Stimulated activated CD4-positive, alpha-beta T cell treated with anti-CD3 and anti-CD28 coated beads, Interleukin-12 subunit alpha, Interleukin-12 subunit beta, amount 100 ng/mL, for 4 hours (primary cell): ENCODE results near the gene HLA-DOA.

Experiments
- DNase-seq: peaks from one replicate; pipeline ENCODE4 v3.0.0-alpha.2; 2020

Gene HLA-DOA

DNA sequence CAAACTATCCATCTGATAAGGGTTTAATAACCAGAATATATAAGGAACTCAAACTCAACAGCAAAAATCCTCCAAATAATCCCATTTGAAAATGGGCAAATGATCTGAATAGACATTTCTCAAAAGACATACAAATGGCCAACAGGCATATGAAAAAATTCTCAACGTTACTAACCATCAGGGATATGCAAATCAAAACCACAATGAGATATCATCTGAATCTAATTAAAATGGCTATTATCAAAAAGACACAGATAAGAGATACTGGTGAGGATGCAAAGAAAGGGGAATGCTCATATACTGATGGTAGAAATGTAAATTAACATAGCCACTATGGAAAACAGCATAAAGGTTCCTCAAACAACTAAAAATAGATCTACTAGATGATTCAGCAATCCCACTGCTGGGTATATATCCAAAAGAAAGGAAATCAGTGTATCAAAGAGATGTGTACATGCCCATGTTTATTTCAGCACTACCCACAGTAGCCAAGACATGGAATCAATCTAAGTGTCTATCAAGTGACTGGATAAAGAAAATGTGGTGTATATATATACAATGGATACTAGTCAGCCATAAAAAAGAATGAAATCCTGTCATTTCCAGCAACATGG, 47.1 kb downstream of the HLA-DOA start:
- no peak for DNase-seq

DNA sequence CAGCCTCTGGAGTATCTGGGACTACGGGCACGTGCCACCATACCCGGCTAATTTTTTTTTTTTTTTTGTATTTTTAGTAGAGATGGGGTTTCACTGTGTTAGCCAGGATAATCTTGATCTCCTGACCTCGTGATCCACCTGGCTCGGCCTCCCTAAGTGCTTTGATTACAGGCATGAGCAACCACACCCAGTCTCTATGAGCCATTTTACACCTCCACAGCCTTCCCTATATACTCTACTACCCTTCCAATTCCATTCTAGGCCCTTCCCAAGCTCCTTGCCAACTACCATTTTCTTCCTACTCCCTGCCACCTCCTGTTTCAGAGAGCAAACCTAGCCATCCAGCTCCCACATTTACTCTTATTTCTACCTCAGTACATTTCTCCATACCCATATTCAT, 48.8 kb downstream of the HLA-DOA start:
- no peak for DNase-seq

DNA sequence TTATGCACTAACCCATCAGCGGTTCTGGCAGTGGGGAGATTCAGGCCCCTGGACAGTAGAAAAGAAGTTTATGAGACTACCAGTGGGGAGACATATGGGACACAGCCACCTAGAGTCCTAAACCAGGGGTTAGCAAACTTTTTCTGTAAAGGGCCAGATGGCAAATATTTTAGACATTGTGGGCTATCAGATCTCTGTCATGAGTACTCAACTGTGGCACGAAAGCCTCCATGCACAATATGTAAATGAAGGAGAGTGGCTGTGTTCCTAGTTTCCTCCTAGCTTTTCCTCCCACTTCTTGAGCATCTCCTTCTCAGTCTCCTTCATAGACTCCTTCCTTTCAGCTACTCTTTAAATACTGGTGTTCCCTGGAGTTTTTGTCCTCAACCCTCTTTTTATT, 53.2 kb downstream of the HLA-DOA start:
- DNase-seq, result no peak

DNA sequence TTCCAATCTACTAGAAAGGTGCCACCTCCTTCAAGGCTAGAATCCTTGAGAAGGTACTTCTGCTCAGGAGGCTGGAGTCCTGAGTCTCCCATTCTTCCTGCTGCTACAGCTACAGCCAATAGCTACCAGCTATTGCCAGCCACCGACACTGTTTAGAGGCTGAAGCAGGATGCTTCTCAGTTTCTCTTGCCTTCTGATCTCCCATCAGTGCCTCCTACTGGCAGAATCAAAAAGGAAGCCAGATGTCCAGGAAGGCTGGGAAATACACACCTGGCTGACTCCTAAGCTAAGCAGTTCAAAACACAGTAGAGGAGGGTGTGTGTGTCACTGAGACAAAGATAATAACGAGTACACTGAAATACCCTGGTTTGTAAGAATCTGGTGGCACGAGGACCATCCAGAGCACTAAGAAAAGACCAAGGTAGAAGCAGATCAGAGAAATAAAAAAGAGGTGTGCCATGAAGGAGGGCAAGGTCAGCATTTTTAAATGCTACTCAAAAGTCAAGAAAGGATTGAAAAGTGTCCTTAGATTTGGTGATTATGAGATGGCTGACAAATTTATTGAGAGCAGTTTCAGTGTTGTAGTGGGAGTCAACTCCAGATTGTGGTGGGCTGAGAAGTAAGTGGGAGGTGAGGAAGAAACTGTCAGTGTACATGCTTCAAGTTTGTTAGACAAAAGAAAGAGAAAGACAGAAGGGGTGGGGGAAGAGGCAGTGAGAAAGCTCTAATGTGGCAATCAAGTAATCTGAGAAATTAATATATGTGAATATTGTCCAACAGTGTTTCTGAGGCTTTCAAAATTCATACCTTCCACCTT, 54.2 kb downstream of the HLA-DOA start:
- no peak for DNase-seq

DNA sequence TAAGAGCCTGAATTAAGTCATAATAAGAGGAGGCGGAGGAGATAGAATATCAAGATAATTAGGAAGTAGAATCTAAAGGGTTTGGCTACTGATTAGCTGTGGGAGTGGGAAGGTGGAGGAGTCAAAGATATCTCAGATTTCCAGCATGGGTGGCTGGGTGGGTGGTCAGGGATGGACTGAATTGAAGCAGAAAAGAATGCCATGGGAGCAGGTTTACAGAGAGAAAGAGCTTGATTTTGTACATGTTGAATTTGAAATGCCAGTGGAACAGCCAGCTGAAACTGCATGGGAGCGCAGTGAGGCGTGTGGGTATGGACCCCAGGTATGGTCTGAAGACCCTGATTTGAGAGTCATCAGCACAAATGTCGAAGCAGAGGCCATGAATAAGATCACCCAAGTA, 55.1 kb downstream of the HLA-DOA start:
- no peak for DNase-seq
